GM23338 (cell line): ENCODE results near the gene NARS2.

Experiments used
- EZH2phosphoT487 ChIP-seq: fragments of 200-600 bp; sonication (generic); IDR thresholded peaks from one replicate; pipeline ENCODE4 v1.8.1; 2018; ENCODE audit warnings: antibody characterized with exemption; ENCODE audit not compliant: unreplicated experiment
- POLR2AphosphoS5 ChIP-seq: IDR thresholded peaks from 2 replicates; pipeline ENCODE4 v1.6.1; 2016; ENCODE audit warnings: antibody characterized with exemption, low read depth
- REST ChIP-seq: IDR thresholded peaks from one replicate; pipeline ENCODE4 v1.6.1; 2018; ENCODE audit warnings: antibody characterized with exemption; ENCODE audit not compliant: unreplicated experiment
- TF ChIP-seq, protein P1 (sequence below), 2 experiments: fragments of 200-600 bp in 1 of 2; sonication (generic) in 1 of 2; conservative IDR thresholded peaks; 2 replicates each; pipeline versions ENCODE4 v1.5.1 to v1.6.1; 2016 to 2017; ENCODE audit warnings: antibody characterized with exemption in 2 of 2, low read depth in 2 of 2, mild to moderate bottlenecking in 2 of 2, moderate library complexity in 1 of 2

DNA sequence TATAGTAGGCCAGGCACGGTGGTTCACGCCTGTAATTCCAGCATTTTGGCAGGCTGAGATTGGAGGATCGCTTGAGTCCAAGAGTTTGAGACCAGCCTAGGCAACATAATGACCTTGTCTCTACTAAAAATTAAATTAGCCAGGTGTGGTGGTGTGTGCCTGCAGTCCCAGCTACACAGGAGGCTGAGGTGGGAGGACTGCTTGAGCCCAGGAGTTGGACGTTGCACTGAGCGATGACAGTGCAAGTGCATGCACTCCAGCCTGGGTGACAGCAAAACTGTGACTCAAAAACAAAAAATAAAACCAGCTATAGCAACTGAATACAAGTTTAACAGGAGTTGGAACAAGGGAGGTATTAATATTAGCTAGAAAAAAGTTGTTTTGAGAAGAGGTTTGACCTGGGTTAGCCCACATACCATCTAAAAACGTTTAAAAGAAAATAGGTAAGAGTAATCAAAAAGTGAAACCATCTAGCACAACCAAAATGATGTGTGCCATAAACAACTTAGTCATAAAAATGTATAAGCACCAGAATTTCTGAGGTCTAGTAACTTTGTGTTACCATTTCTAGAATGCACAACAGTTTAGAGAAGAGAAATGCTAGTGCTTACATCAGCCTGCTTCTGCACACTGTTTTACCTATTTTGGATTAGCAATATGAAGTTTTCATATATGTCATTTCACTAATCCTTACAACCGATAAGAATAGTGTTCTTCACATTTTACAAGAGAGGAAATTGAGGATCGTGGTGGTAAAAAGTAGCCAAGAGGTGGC is 26.5 kb downstream of the NARS2 start:
- TF ChIP-seq, protein P1, sequence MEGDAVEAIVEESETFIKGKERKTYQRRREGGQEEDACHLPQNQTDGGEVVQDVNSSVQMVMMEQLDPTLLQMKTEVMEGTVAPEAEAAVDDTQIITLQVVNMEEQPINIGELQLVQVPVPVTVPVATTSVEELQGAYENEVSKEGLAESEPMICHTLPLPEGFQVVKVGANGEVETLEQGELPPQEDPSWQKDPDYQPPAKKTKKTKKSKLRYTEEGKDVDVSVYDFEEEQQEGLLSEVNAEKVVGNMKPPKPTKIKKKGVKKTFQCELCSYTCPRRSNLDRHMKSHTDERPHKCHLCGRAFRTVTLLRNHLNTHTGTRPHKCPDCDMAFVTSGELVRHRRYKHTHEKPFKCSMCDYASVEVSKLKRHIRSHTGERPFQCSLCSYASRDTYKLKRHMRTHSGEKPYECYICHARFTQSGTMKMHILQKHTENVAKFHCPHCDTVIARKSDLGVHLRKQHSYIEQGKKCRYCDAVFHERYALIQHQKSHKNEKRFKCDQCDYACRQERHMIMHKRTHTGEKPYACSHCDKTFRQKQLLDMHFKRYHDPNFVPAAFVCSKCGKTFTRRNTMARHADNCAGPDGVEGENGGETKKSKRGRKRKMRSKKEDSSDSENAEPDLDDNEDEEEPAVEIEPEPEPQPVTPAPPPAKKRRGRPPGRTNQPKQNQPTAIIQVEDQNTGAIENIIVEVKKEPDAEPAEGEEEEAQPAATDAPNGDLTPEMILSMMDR (conservative IDR thresholded peaks at IDR 0.05; ENCODE audit: low read depth in 2 of 2): no peak
- TF ChIP-seq REST (no peak), EZH2phosphoT487 (no peak), POLR2AphosphoS5 (no peak)
